GM18870 (cell line): Measurements from ENCODE around the gene TRIM52.
A peak's percentile ranks its signal among the peaks of the same experiment; 100 is the strongest.

Experiments
- ATAC-seq: cut with Tn5 transposase; IDR thresholded peaks from one replicate; pipeline ENCODE4 v1.9.1; 2021; ENCODE audit warnings: moderate library complexity; ENCODE audit not compliant: unreplicated experiment

Gene TRIM52

GRCh38 chr5:181259283-181259682, 1.7 kb downstream of the TRIM52 start:
- no peak for ATAC-seq

DNA sequence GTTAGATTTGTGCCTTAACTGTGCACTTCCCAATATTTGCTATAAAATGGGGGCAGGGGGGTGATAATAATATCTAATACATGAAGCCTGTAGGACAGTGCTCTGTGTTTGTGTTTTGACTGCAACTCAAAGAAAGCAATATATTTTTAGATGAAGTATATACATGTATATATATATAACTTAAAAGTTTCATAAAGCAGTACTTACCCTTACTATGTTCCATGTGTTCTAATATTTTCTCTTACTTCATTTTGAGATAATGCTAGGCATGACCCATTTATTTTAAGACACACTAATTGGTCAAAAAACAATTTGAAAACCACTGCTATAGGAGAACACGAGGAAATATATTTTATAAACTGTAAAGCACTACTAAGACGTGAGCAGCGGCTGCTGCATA, 2.4 kb downstream of the TRIM52 start:
- no peak for ATAC-seq

DNA sequence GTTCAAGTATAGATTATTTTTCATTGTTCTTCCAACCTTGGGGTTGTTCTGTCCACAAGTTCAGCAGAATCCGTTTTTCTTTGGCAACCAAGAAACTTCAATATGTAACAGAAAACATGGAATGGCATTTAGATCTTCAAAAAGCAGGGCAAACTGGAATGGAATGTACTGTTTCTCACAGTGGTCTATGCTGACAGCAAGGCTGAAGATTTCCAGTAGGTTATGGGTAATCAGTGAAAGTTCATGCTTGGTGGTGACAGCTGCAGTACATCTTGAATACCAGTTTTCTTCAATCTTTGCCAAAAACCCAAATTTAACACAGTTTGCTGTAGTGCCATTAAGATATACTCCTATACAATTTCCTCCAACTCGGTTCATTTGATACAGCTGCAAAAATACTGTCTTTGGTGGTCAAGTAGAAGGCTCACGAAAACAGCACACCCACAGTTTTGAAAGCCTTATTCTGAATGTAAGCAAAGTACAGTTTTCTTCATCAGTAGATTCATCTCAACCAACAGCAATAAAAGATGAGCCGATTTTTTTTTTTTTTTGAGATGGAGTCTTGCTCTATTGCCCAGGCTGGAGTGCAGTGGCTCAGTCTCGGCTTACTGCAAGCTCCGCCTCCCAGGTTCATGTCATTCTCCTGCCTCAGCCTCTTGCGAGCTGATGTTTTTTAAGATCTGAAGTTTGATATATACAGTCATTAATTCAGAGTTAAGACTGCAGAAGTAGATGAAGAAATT, 4.9 kb downstream of the TRIM52 start:
- ATAC-seq: no peak

GRCh38 chr5:181255276-181255675, 5.7 kb downstream of the TRIM52 start:
- no peak for ATAC-seq

DNA sequence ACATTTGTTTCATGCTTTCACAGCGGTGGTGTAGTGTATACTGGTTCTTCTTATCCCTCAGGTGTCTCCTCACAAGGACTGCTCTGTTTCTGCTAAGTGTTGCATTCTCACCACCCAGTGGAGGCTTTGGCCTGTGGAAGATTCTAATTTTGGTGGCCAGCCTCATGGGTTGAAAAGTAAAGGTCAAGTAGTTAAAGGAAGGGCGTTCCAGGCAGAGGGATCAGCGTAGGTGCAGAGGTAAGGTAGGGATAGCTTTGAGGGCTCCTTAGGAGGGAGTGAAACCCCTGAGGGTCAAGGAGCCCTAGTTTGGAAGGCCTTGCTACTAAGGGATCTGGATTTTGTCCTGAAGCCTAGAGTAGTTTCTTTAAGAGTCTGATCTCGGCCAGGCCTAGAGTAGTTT, 12.7 kb downstream of the TRIM52 start:
- no peak for ATAC-seq

DNA sequence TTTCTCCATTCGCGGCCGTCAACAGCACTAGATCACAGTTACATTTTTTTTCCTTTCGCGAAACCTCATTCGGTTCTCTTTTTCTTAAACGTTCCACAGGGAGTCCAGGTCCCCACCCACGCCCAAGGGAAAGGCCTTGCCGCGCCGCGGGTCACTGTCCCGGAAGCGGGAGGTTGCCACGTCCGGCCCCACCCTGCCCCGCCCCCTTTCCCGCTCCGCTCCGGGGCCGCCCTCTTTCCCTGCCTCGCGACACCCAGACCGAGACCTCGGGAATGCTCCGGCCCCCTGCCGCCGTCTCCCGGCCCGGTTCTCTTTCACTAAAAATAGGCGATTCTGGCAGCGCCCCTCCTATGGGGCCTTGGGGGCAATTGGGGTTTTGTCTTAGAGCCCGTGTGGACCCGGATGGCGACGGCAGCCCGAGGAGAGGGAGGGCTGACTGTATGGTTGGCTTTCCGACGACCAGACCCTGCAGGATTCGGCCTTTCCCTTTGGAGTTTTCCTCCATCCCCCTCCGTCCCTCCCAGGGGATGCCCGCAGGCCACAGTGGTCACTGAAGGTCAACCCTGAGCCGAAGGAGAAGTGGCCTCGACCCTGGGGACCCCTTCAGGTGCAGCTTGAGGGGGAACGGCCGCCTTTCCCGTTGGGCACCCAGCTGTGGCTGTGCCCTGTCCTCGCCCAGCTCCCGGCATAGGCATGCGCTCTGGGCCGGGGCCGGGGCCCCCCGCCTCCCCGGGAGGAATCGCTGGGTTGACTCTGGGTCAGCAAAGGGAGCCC, 14.5 kb downstream of the TRIM52 start:
- ATAC-seq: no peak

- ATAC-seq: no peak
Observed at GRCh38 chr5:181245427-181246275, 15.3 kb downstream of the TRIM52 start.

GRCh38 chr5:181243564-181244343, 17.2 kb downstream of the TRIM52 start, which contains the start of gene RACK1:
Gene RACK1, minus strand, starts transcription at chr5:181243906. Its CDS starts 106 bp downstream, at chr5:181243800.
- ATAC-seq: peak; percentile 76

GRCh38 chr5:181243018-181243563, 17.9 kb downstream of the TRIM52 start:
- ATAC-seq: no peak

- no peak for ATAC-seq
Observed at GRCh38 chr5:181242031-181242451, 18.9 kb downstream of the TRIM52 start.

DNA sequence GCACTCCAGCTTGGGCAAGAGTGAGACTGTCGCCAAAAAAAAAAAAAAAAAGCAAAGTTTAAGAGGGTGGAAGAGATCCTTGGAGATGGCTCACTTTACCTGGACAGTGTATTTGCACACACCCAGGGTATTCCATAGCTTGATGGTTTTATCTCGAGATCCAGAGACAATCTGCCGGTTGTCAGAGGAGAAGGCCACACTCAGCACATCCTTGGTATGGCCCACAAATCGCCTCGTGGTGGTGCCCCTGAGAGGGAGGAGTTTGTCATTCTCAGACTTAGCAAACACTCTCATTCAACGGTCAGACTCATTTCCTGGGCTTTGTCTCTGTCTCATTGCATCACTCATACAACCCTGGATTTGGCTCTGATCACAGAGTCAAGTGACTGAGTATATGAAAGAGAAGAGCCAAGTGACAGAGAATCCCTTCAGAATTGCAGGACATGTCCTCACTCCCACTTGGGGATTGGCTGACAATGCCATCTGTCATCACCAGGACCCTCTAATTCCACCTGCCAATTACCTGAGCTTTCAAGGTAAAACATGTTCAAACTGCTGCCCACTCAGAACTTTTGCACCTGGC, 19.5 kb downstream of the TRIM52 start:
- no peak for ATAC-seq

DNA sequence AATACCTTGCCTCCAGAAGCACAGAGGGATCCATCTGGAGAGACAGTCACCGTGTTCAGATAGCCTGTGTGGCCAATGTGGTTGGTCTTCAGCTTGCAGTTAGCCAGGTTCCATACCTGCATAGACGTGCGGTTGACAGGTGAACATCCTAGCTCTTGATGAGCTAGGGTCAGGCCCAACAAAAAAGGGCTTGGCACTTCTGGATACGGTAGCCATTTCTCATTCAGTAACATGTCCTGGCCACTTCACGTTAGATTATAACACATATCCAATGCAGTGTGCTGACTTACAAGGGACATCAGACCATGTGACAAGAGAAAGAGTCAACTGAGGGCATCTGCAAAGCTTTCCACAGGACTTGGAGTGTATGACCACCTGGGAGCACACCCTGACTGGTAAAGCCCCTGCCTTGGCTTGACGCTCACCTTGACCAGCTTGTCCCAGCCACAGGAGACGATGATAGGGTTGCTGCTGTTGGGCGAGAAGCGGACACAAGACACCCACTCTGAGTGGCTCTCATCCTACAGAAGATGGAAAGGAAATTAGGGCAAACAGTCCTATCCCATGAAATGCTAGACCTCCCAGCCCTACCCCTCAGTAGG, 21.8 kb downstream of the TRIM52 start:
- no peak for ATAC-seq

- no peak for ATAC-seq
Observed at GRCh38 chr5:181237729-181238385, 23.1 kb downstream of the TRIM52 start.

DNA sequence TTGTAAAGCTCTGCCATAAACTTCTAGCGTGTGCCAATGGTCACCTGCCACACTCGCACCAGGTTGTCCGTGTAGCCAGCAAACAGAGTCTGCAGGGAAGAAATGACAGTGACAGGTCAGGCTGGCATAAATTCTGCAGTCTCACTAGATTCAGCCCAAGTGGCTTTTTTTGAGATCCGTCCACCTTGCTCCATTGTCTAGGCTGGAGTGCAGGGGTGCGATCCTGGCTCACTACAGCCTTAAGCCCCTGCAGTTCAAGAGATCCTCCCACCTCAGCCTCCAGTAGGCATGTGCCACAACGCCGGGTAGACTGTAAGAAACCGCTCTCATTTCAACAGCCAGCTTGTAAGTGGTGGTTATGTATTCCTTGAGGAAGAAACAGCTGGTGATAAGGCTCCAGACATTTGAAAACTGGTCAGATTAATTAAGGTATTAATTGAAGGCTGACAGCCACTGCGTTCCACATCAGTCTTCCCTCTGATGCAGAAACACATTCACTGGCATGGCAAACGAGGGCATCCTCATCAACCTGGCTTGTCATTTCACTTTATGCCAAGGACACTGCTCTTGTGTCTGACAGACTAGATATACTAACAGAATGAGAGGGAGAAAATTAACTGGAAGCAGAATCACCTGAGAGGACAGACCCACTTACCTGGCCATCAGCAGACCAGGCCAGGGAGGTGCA, 23.8 kb downstream of the TRIM52 start:
- no peak for ATAC-seq

DNA sequence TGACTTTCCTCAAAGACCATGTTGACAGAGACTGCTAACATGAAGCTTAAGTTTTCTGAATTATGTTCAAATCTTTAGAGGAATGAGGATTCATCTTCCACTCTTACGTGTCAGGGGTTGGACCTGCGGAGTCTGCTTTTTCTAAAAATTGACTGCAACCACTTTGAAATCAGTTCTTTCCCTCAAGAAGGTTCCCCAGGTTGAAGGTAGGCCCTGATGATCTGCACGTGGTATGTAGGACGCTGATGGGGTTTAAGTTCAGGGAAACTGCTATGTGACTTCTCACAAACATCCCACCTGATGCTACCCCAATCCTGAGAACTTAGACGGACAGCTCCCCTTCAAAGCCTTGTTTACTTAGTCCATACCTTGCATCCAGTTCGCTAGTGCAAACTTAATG, 24.5 kb downstream of the TRIM52 start:
- ATAC-seq: no peak

DNA sequence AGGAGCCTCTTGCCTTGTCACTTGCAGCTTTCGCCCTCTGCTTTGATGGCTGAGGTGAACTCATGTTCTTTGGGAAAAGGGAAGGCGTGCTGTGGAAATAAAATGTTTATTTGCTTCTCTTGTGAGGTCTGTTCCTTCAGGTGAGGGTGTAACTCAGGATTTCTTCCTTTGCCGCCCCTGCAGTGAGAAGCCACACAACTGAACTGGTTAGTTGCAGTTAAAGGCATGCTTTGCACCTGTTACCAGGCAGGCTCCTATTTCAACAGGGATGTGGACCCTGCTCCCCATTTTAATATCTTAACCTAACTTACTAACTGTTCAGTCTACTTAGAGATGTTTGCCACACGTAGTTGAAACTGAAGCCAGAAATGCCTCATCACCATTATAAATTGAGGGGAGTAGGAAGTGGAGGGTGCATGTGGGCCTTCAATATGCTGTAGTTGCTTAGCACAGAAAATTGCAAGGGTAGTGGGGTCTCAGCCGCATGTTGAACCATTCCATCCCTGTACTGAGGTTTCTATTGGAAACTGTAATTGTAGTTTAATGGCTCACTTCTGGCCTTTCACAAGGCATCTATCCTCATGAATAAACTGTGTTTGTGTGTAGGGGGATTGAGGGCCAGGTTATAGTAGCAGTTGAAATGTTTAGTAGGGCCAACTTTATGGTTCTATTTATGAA, 25.1 kb downstream of the TRIM52 start:
- no peak for ATAC-seq

DNA sequence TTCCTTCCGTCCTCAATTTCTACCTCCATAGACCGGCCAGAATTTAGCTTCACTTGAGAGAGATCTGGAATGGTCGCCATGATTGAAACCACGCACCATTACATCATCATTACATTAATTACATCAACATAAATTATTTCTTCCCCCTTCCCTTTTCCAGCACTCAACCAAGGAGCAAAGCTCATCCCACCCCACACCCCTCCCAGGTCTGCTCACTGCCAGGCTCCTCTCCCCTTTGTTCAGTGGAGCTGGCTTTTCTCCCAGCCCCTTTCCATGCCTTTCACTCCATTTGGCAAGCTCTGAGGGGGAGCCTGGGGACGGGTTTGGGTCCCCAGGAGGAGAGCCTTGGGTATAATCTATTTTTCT, 25.6 kb downstream of the TRIM52 start:
- ATAC-seq: no peak
